HepG2 (cell line): ENCODE data around the gene KLHL21. TPM values are rescaled to one million over a fixed set of nuclear protein-coding genes. Genes with fewer than 3 reads are reported as not detected.

Source experiments
- ATAC-seq: fragments of 200-7000 bp; cut with Tn5 transposase; 3 replicates; pipeline ENCODE4 v1.9.1; 2020; ENCODE audit warnings: mild to moderate bottlenecking, moderate library complexity
- BruUV-seq: library from RNA; stranded (reverse); fragments of 400-500 nt; replicated peaks from 2 replicates; lab custom pipeline; 2021; lab: Mats Ljungman, UMichigan
- CTCF ChIA-PET: fragments of 300-600 bp; formaldehyde crosslinking; extraction: SDS; loops from one replicate; lab custom pipeline; 2021; ENCODE audit warnings: low total read pairs, inconsistent platforms, low intra/inter-chr PET ratio; lab: Yijun Ruan, JAX
- POLR2A ChIA-PET: fragments of 350-600 bp; sonication (Branson Sonifier 250); formaldehyde crosslinking; loops from one replicate; lab custom pipeline; 2020; ENCODE audit warnings: antibody characterized with exemption, inconsistent platforms; lab: Yijun Ruan, JAX
- DNase-seq: peaks from one replicate; pipeline ENCODE4 v3.0.0-alpha.2; 2015; ENCODE audit warnings: low spot score
- FAIRE-seq: peaks from 3 replicates; lab custom pipeline; 2011; peaks lifted over from hg19 to GRCh38; lab: Jason Lieb, UNC
- H2AFZ ChIP-seq: one replicate; pipeline ENCODE4 v1.6.1; 2011; ENCODE audit warnings: low read length, inconsistent platforms
- H3K27ac ChIP-seq: fragments of 300-600 bp; 3 replicates; pipeline ENCODE4 v1.8.0; 2011; ENCODE audit warnings: mixed run types, mild to moderate bottlenecking, mixed read lengths, low read length, inconsistent platforms; ENCODE audit not compliant: insufficient read depth; ENCODE audit errors: extremely low read length
- H3K27me3 ChIP-seq, 2 experiments: fragments of 200-600 bp in 1 of 2; 2 replicates in 1 of 2; 3 replicates in 1 of 2; pipeline versions ENCODE4 v1.6.0 to v1.8.0; 2011; ENCODE audit warnings: low read length in 2 of 2, mild to moderate bottlenecking in 2 of 2, moderate library complexity in 2 of 2, inconsistent platforms in 1 of 2; ENCODE audit not compliant: insufficient read depth in 2 of 2, control insufficient read depth in 1 of 2
- H3K36me3 ChIP-seq, 2 experiments: fragments of 200-600 bp in 1 of 2; replicated peaks in 1 of 2; 2 replicates in 1 of 2; 3 replicates in 1 of 2; pipeline versions ENCODE4 v1.5.1 to v1.8.0; 2011; ENCODE audit warnings: low read length in 2 of 2, inconsistent platforms in 1 of 2; ENCODE audit not compliant: insufficient read depth in 2 of 2, control insufficient read depth in 1 of 2
- H3K4me1 ChIP-seq: 2 replicates; pipeline ENCODE4 v1.5.1; 2012; ENCODE audit warnings: low read length, inconsistent platforms; ENCODE audit not compliant: insufficient read depth
- H3K4me2 ChIP-seq: 2 replicates; pipeline ENCODE4 v1.6.0; 2011; ENCODE audit warnings: low read depth, low read length, inconsistent platforms
- H3K4me3 ChIP-seq, 3 experiments: fragments of 200-600 bp in 1 of 3; sonication (generic), shearing (Covaris generic) in 1 of 3; replicated peaks in 1 of 3; 2 replicates each; pipeline ENCODE4 v1.5.1; 2011 to 2016; ENCODE audit warnings: low read length in 3 of 3, inconsistent platforms in 2 of 3, low read depth in 2 of 3, mild to moderate bottlenecking in 2 of 3, control low read depth in 1 of 3, mixed read lengths in 1 of 3; ENCODE audit not compliant: insufficient read depth in 1 of 3
- H3K79me2 ChIP-seq: one replicate; pipeline ENCODE4 v1.6.1; 2011; ENCODE audit warnings: low read length, inconsistent platforms; ENCODE audit not compliant: insufficient read depth
- H3K9ac ChIP-seq: 2 replicates; pipeline ENCODE4 v1.6.0; 2011; ENCODE audit warnings: mild to moderate bottlenecking, low read depth, low read length, inconsistent platforms; ENCODE audit not compliant: insufficient read depth
- H3K9me3 ChIP-seq: 2 replicates; pipeline ENCODE4 v1.5.1; 2012; ENCODE audit warnings: mild to moderate bottlenecking, low read length
- H4K20me1 ChIP-seq: 2 replicates; pipeline ENCODE4 v1.6.0; 2011; ENCODE audit warnings: inconsistent platforms, mild to moderate bottlenecking, low read length, moderate library complexity; ENCODE audit not compliant: insufficient read depth
- MIXL1 ChIP-seq: IDR thresholded peaks from 2 replicates; pipeline ENCODE4 v1.6.1; 2016
- TBP ChIP-seq: sonication (generic); formaldehyde crosslinking; IDR thresholded peaks from 2 replicates; pipeline ENCODE4 v1.5.0; 2020; ENCODE audit warnings: missing genetic modification reagents
- ZNF160 ChIP-seq: sonication (generic); formaldehyde crosslinking; IDR thresholded peaks from 2 replicates; pipeline ENCODE4 v1.8.0; 2022; ENCODE audit warnings: mild to moderate bottlenecking, inconsistent platforms, missing genetic modification reagents
- ZNF431 ChIP-seq: sonication (generic); formaldehyde crosslinking; IDR thresholded peaks from 2 replicates; pipeline ENCODE4 v1.9.0; 2022; ENCODE audit warnings: missing genetic modification reagents, low read depth, mild to moderate bottlenecking, borderline replicate concordance
- ZNF780A ChIP-seq: sonication (generic); formaldehyde crosslinking; IDR thresholded peaks from 2 replicates; pipeline ENCODE4 v1.8.0; 2022; ENCODE audit warnings: mild to moderate bottlenecking, missing genetic modification reagents, moderate library complexity
- WGBS: methylation state at CpG from one replicate; pipeline ENCODE4 v1.1.6; 2017; ENCODE audit warnings: low lambda C conversion rate; 5-methylcytosine and 5-hydroxymethylcytosine counted together
- in situ Hi-C: cut with HindIII; loops from 2 replicates; pipeline ENCODE4 v1.10.0; 2017; ENCODE audit warnings: low pct_unique_long_range_greater_than_20kb; ENCODE audit not compliant: extremely low pct_ligation_motif_present
- intact Hi-C: fragments of 100-400 bp; cut with micrococcal nuclease; formaldehyde crosslinking; loops from one replicate; pipeline ENCODE4 v1.10.0; 2022; ENCODE audit not compliant: unreplicated experiment
- polyA plus RNA-seq, 8 experiments: library from polyadenylated mRNA; depleted of rRNA in 3 of 8; stranded (reverse) in 7 of 8; unstranded in 1 of 8; fragments of >200 nt; fragmentation: Illumina TruSeq in 4 of 8; extraction: Trizol in 4 of 8; gene quantifications; 2 replicates each; pipeline versions ENCODE4 v1.2.1 to v1.2.3, GENCODE V29; 2011 to 2016; ENCODE audit warnings: low read depth in 4 of 8, missing spikeins in 1 of 8, mixed read lengths in 1 of 8; ENCODE audit not compliant: insufficient read depth in 1 of 8
- total RNA-seq, 5 experiments: library from RNA; depleted of rRNA; stranded (reverse); fragments of >200 nt; fragmentation: Illumina TruSeq; extraction: Trizol; gene quantifications; 2 replicates each; pipeline ENCODE4 v1.2.3, GENCODE V29; 2016; ENCODE audit warnings: low read depth in 1 of 5
- TF ChIP-seq, protein P1 (sequence below): IDR thresholded peaks from 2 replicates; pipeline ENCODE4 v1.6.1; 2016; ENCODE audit warnings: missing compliant biosample characterization, missing genetic modification reagents, borderline replicate concordance
- TF ChIP-seq, protein P2 (sequence below): sonication (generic); formaldehyde crosslinking; IDR thresholded peaks from 2 replicates; pipeline ENCODE4 v1.4.0; 2020; ENCODE audit warnings: mild to moderate bottlenecking, missing genetic modification reagents

KLHL21 gene
- total and polyA plus RNA-seq, 2 of the 13 experiments (the other 11 are each of a cell fraction or from before 2014, with no cell fraction given) = 14.8 to 25.0 TPM

DNA sequence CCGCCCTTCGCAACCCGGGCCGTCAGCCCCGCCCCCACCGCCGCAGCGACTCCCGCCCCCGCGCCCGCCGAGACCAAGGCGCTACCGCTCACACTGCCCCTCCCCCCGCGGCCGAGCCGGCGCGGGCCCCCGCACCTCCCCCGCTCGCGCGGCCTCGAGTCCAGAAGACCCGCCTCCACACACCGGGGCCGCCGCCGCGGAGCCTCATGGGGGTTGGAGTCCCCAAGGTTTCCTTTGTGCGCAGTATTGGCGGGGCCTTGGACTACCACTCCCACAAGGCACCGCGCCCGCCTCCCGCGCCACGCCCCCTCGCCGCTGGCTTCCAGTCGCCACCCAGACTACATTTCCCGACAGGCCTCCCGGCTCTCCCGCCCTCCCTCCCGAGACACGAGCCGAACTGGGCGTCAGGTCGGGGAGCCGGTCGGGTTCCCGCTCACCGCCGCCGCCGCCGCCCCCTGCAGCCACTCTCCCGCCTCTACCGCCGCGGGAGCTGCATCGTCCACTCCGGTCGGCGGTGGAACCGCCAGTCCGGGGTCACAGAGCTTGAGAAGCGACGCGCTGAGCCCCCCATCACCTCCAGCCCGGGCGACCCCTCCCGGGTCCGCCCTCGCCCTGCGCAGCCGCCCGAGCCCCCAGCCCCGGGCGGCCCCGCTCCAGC lies 10.8 kb upstream of the KLHL21 start, which contains the start of gene PHF13 (continued):
- TF ChIP-seq, protein P1, sequence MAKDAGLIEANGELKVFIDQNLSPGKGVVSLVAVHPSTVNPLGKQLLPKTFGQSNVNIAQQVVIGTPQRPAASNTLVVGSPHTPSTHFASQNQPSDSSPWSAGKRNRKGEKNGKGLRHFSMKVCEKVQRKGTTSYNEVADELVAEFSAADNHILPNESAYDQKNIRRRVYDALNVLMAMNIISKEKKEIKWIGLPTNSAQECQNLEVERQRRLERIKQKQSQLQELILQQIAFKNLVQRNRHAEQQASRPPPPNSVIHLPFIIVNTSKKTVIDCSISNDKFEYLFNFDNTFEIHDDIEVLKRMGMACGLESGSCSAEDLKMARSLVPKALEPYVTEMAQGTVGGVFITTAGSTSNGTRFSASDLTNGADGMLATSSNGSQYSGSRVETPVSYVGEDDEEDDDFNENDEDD (CRISPR knock-in tag) = peak; percentile 73
- TF ChIP-seq ZNF431 (CRISPR knock-in tag) = no peak
- TF ChIP-seq TBP (CRISPR knock-in tag) = peak; percentile 88; the same call in 1 of the 2 replicates
- TF ChIP-seq ZNF160 (CRISPR knock-in tag) = no peak
- TF ChIP-seq MIXL1 = no peak

DNA sequence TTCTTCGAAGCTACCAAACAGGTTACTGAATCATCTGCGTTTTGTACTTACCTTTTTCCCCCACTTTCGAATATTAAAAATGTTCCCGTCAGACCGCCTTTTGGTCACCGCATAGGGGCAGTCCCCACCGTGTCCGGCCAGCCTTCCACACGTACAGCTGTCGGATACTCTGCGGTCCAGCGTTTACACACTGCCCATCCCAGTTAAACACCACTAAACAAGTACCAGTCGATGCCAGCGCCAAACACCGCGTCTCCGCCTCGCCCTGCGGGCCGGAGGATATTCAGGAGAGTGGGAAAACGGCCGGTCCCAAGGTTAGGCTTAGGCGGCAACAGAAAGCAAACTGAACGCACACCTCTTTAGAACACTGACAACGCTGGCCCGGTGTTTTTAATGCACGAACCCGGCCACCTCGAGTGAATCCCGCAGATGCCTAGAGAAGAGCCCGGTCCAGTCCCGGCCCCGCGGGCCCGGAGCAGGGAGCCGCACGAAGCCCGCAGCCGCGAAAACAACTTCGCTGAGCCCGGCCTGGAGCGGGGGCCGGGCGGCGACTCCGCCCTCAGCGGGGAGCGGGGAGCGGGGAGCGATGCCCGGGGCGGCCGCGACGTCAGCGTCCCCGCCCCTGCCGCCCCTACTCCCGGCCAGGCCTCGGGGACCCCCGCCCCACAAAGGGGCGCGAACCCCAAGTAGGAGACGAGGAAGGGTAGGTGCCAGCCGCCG lies 10.1 kb upstream of the KLHL21 start:
- no peaks in the 10 kb centered on the region for H3K9me3 ChIP-seq
- peaks cover 23% of the 10 kb centered on the region for H3K79me2 ChIP-seq
- FAIRE-seq (no peak), ATAC-seq (peak; percentile 56), DNase-seq (peak; percentile 23)
- CTCF ChIA-PET = no interaction called here
- peak overlapping the region; percentile 87 for H3K4me2 ChIP-seq
- H3K27me3 ChIP-seq = no peaks in the 10 kb centered on the region; a peak in 1 of 5 replicates
- H3K4me1 ChIP-seq = peaks cover 46% of the 10 kb centered on the region
- H3K36me3 ChIP-seq = peaks cover 0 to 12% of the 10 kb centered on the region in 2 experiments; a peak in 2 of 5 replicates
- BruUV-seq = TSS peak; percentile 79
- peak overlapping the region; percentile 75 to 88 (median 77) for H3K4me3 ChIP-seq
- H4K20me1 ChIP-seq = no peaks in the 10 kb centered on the region; the same call in 1 of the 2 replicates
- intact Hi-C loops = loop anchor here (1.0 kb wide), 1 partner anchor 8 kb away; no protein-coding TSS in a partner anchor
- H2AFZ ChIP-seq = no peak overlapping the region
- peak overlapping the region; percentile 64 for H3K27ac ChIP-seq
- H3K9ac ChIP-seq = peak overlapping the region; percentile 67
- in situ Hi-C loops = no loop called here
- POLR2A ChIA-PET = interaction anchor here (0.7 to 5.6 kb wide), 2 partner anchors 12 to 58 kb away, joined by 4 to 60 read pairs; partner anchors contain the start of genes KLHL21 and TAS1R1
- WGBS = under 1% methylated on average over 23 of the region's 67 CpGs
- no peak for TF ChIP-seq ZNF780A (CRISPR knock-in tag)
- TF ChIP-seq, protein P2, sequence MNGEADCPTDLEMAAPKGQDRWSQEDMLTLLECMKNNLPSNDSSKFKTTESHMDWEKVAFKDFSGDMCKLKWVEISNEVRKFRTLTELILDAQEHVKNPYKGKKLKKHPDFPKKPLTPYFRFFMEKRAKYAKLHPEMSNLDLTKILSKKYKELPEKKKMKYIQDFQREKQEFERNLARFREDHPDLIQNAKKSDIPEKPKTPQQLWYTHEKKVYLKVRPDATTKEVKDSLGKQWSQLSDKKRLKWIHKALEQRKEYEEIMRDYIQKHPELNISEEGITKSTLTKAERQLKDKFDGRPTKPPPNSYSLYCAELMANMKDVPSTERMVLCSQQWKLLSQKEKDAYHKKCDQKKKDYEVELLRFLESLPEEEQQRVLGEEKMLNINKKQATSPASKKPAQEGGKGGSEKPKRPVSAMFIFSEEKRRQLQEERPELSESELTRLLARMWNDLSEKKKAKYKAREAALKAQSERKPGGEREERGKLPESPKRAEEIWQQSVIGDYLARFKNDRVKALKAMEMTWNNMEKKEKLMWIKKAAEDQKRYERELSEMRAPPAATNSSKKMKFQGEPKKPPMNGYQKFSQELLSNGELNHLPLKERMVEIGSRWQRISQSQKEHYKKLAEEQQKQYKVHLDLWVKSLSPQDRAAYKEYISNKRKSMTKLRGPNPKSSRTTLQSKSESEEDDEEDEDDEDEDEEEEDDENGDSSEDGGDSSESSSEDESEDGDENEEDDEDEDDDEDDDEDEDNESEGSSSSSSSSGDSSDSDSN (CRISPR knock-in tag) = peak; percentile 66
